IMR-90 (cell line): ENCODE measurements around the gene MCL1. TPM values are rescaled to one million over a fixed set of nuclear protein-coding genes. Genes with fewer than 3 reads are reported as not detected.
"Not testable (repeated sequence)": the region's sequence is repeated elsewhere in the genome, so short reads cannot be mapped to it uniquely, and the experiment has no call there.

Experiments used
- ATAC-seq: fragments of 200-7000 bp; cut with Tn5 transposase; 2 replicates; pipeline ENCODE4 v1.9.1; 2020; ENCODE audit warnings: low read depth, mild to moderate bottlenecking, moderate library complexity
- BruUV-seq: library from RNA; stranded (reverse); fragments of 400-500 nt; replicated peaks from 2 replicates; lab custom pipeline; 2021; lab: Mats Ljungman, UMichigan
- CTCF ChIA-PET: fragments of 300-600 bp; formaldehyde crosslinking; extraction: SDS; loops from one replicate; lab custom pipeline; 2021; ENCODE audit warnings: antibody characterized with exemption; lab: Yijun Ruan, JAX
- POLR2A ChIA-PET: fragments of 300-600 bp; sonication (Branson Sonifier 250); formaldehyde crosslinking; loops from one replicate; lab custom pipeline; 2022; ENCODE audit warnings: antibody characterized with exemption; ENCODE audit not compliant: unreplicated experiment; lab: Charles Lee
- DNase-seq: peaks from one replicate; pipeline ENCODE4 v3.0.0; 2013
- H2AFZ ChIP-seq: replicated peaks from 2 replicates; pipeline ENCODE3; 2013; ENCODE audit warnings: low read length, mild to moderate bottlenecking; ENCODE audit not compliant: poor library complexity
- H2AK5ac ChIP-seq: 2 replicates; pipeline ENCODE4 v1.6.1; 2013; ENCODE audit warnings: low read depth, low read length, inconsistent platforms
- H2AK9ac ChIP-seq: replicated peaks from 2 replicates; pipeline ENCODE3; 2013; ENCODE audit warnings: mild to moderate bottlenecking, low read depth, low read length, moderate library complexity; ENCODE audit not compliant: poor library complexity
- H2BK120ac ChIP-seq: 2 replicates; pipeline ENCODE4 v1.6.1; 2013; ENCODE audit warnings: low read depth, low read length, inconsistent platforms
- H2BK15ac ChIP-seq: 3 replicates; pipeline ENCODE4 v1.6.1; 2013; ENCODE audit warnings: low read depth, low read length, inconsistent platforms
- H2BK20ac ChIP-seq: 2 replicates; pipeline ENCODE4 v1.6.1; 2013; ENCODE audit warnings: low read depth, mild to moderate bottlenecking, inconsistent platforms, low read length, moderate library complexity
- H2BK5ac ChIP-seq: 2 replicates; pipeline ENCODE4 v1.6.1; 2013; ENCODE audit warnings: mild to moderate bottlenecking, low read depth, low read length, inconsistent platforms; ENCODE audit not compliant: poor library complexity, severe bottlenecking
- H3K14ac ChIP-seq: replicated peaks from 2 replicates; pipeline ENCODE4 v1.6.1; 2013; ENCODE audit warnings: low read depth, low read length, inconsistent platforms
- H3K18ac ChIP-seq: 2 replicates; pipeline ENCODE4 v1.6.1; 2013; ENCODE audit warnings: low read depth, low read length, control low read depth
- H3K23ac ChIP-seq: 2 replicates; pipeline ENCODE4 v1.6.1; 2013; ENCODE audit warnings: low read depth, low read length, inconsistent platforms
- H3K27ac ChIP-seq: 2 replicates; pipeline ENCODE4 v1.5.1; 2013; ENCODE audit warnings: mild to moderate bottlenecking, control low read depth, low read length; ENCODE audit not compliant: insufficient read depth
- H3K27me3 ChIP-seq: 2 replicates; pipeline ENCODE4 v1.6.1; 2013; ENCODE audit warnings: low read length; ENCODE audit not compliant: control insufficient read depth, insufficient read depth
- H3K36me3 ChIP-seq: 2 replicates; pipeline ENCODE4 v1.6.1; 2013; ENCODE audit warnings: low read length, mixed read lengths; ENCODE audit not compliant: control insufficient read depth, insufficient read depth
- H3K4ac ChIP-seq: 2 replicates; pipeline ENCODE4 v1.6.1; 2013; ENCODE audit warnings: low read depth, low read length, inconsistent platforms
- H3K4me1 ChIP-seq: 2 replicates; pipeline ENCODE4 v1.6.1; 2013; ENCODE audit warnings: low read length, mixed read lengths; ENCODE audit not compliant: control insufficient read depth, insufficient read depth
- H3K4me2 ChIP-seq: 2 replicates; pipeline ENCODE4 v1.6.1; 2013; ENCODE audit warnings: low read depth, mild to moderate bottlenecking, control low read depth, low read length, moderate library complexity
- H3K4me3 ChIP-seq: 2 replicates; pipeline ENCODE4 v1.5.1; 2013; ENCODE audit warnings: low read depth, mild to moderate bottlenecking, control low read depth, low read length, moderate library complexity; ENCODE audit not compliant: insufficient read depth
- H3K56ac ChIP-seq: 2 replicates; pipeline ENCODE4 v1.6.1; 2013; ENCODE audit warnings: low read length, inconsistent platforms; ENCODE audit not compliant: insufficient read depth; ENCODE audit errors: extremely low read depth
- H3K79me1 ChIP-seq, 2 experiments: 2 replicates each; pipeline ENCODE4 v1.6.1; 2013; ENCODE audit warnings: low read length in 2 of 2, inconsistent platforms in 1 of 2, low read depth in 1 of 2
- H3K9ac ChIP-seq: 2 replicates; pipeline ENCODE4 v1.6.1; 2013; ENCODE audit warnings: low read depth, low read length, control low read depth
- H3K9me1 ChIP-seq: 2 replicates; pipeline ENCODE4 v1.6.1; 2013; ENCODE audit warnings: low read length, inconsistent platforms; ENCODE audit not compliant: insufficient read depth
- H3K9me3 ChIP-seq: 2 replicates; pipeline ENCODE4 v1.6.1; 2013; ENCODE audit warnings: low read length; ENCODE audit not compliant: control insufficient read depth, insufficient read depth
- H4K20me1 ChIP-seq: 2 replicates; pipeline ENCODE4 v1.6.1; 2013; ENCODE audit warnings: low read length, inconsistent platforms; ENCODE audit not compliant: insufficient read depth
- H4K5ac ChIP-seq: 2 replicates; pipeline ENCODE4 v1.6.1; 2013; ENCODE audit warnings: mild to moderate bottlenecking, low read depth, low read length, control low read depth
- H4K8ac ChIP-seq, 2 experiments: 2 replicates each; pipeline ENCODE4 v1.6.1; 2013; ENCODE audit warnings: low read depth in 2 of 2, low read length in 2 of 2, control low read depth in 1 of 2, inconsistent platforms in 1 of 2
- H4K91ac ChIP-seq: 2 replicates; pipeline ENCODE4 v1.6.1; 2013; ENCODE audit warnings: low read depth, low read length, inconsistent platforms; ENCODE audit not compliant: insufficient read depth
- WGBS, 2 experiments: methylation state at CpG; one replicate each; pipeline versions ENCODE4 v1.1.5 to v1.1.7; 2013; ENCODE audit warnings: missing lambda C conversion rate in 2 of 2; ENCODE audit not compliant: insufficient read length in 1 of 2; ENCODE audit errors: extremely low coverage in 2 of 2; 5-methylcytosine and 5-hydroxymethylcytosine counted together
- dilution Hi-C: fragments of 300-500 bp; cut with HindIII; formaldehyde crosslinking; loops from one replicate; pipeline ENCODE4 v1.14.3; 2018; ENCODE audit warnings: low sequenced_read_pairs; ENCODE audit not compliant: unreplicated experiment
- in situ Hi-C: fragments of 300-500 bp; cut with MboI; formaldehyde crosslinking; loops from 3 replicates; pipeline ENCODE4 v1.14.3; 2019; ENCODE audit warnings: low sequenced_read_pairs, inconsistent platforms, mixed read lengths
- intact Hi-C: fragments of 100-400 bp; cut with micrococcal nuclease; formaldehyde crosslinking; loops from 2 replicates; pipeline ENCODE4 v1.10.0; 2022
- polyA plus RNA-seq, 3 experiments: library from polyadenylated mRNA; depleted of rRNA; stranded (reverse); fragments of >200 nt; gene quantifications; 2 replicates each; pipeline ENCODE4 v1.2.3, GENCODE V29; 2012; ENCODE audit warnings: low replicate concordance in 1 of 3
- total RNA-seq: library from RNA; depleted of rRNA; stranded (reverse); fragments of >200 nt; gene quantifications from 2 replicates; pipeline ENCODE4 v1.2.3, GENCODE V29; 2012

MCL1 gene
- total and polyA plus RNA-seq, 2 of the 4 experiments (the other 2 are of a cell fraction), result 79.5 to 142 TPM

- intact Hi-C loops, in situ Hi-C loops, BruUV-seq, H3K9me3 ChIP-seq, DNase-seq, dilution Hi-C loops, H3K4me1 ChIP-seq, H4K20me1 ChIP-seq, H3K9me1 ChIP-seq, H3K27me3 ChIP-seq, H3K36me3 ChIP-seq, H3K4me2 ChIP-seq, H2AK9ac ChIP-seq, H3K4me3 ChIP-seq, ATAC-seq, H3K23ac ChIP-seq, H2AFZ ChIP-seq, H3K9ac ChIP-seq: not testable (repeated sequence)
- Histone ChIP-seq H2BK20ac (peak overlapping the region; percentile 92), H2BK15ac (0 out of 3 replicates have a peak overlapping the region, but pooled peaks have one; percentile 79), H3K27ac (peak overlapping the region; percentile 82), H4K91ac (peak overlapping the region; percentile 90), H2BK120ac (peak overlapping the region; percentile 87), H2BK5ac (peak overlapping the region; percentile 90), H4K5ac (peak overlapping the region; percentile 5; the same call in 1 of the 2 replicates), H3K79me1 (peaks cover 11 to 54% of the 10 kb centered on the region in 2 experiments), H3K18ac (peak overlapping the region; percentile 17; the same call in 1 of the 2 replicates), H4K8ac (peak overlapping the region; percentile 13 to 72; a peak in 3 of 4 replicates), H3K56ac (peak overlapping the region; percentile 49), H3K4ac (peak overlapping the region; percentile 91), H3K14ac (peak overlapping the region; percentile 82), H2AK5ac (peak overlapping the region; percentile 89)
- CTCF ChIA-PET, result interaction anchor here (0.6 kb wide), 2 partner anchors 59 to 68 kb away, joined by 3 to 5 read pairs; no protein-coding TSS in a partner anchor
- 80% methylated on average over 2 of the region's 3 CpGs; no CpG with 5 or more reads in 1 of the 2 experiments for WGBS, 2 experiments
- POLR2A ChIA-PET, result interaction anchor here (0.6 kb wide), 1 partner anchor 18 kb away, joined by 3 read pairs; no protein-coding TSS in a partner anchor
Measured at GRCh38 chr1:150605451-150605731, 26.0 kb upstream of the MCL1 start.
